MM.1S (cell line): ENCODE measurements around the gene XPNPEP1.

Source experiments
- EZH2 ChIP-seq: fragments of 300-600 bp; sonication (generic); optimal IDR thresholded peaks from 2 replicates; pipeline ENCODE3; 2017; ENCODE audit warnings: low read depth, mild to moderate bottlenecking, antibody characterized with exemption, low read length, mixed read lengths
- EZH2phosphoT487 ChIP-seq: fragments of 300-600 bp; sonication (generic); IDR thresholded peaks from 2 replicates; pipeline ENCODE4 v1.6.1; 2018; ENCODE audit warnings: antibody characterized with exemption, low read length
- TF ChIP-seq, protein P1 (sequence below): fragments of 300-600 bp; sonication (generic); IDR thresholded peaks from 2 replicates; pipeline ENCODE4 v1.5.1; 2016; ENCODE audit warnings: antibody characterized with exemption, low read length, mixed read lengths

DNA sequence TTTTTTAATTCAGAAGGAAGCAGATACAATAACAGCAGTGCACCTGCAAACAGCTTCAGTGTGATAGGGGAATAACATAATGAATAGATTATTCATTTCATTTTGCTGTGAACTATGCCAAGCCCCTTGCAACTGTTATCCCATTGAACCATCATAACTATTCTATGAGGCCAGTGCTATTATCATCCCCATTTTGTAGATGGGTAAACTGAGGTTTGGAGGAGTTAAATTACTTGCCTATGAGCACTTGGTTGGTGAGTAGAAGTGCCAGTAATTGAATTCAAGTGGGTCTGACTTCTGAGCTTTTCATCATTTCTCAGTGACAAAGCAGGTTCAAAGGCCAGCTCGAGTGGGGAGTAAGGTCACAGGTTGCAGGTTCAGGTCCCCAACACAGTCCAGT is 16.8 kb upstream of the XPNPEP1 start:
- TF ChIP-seq, protein P1, sequence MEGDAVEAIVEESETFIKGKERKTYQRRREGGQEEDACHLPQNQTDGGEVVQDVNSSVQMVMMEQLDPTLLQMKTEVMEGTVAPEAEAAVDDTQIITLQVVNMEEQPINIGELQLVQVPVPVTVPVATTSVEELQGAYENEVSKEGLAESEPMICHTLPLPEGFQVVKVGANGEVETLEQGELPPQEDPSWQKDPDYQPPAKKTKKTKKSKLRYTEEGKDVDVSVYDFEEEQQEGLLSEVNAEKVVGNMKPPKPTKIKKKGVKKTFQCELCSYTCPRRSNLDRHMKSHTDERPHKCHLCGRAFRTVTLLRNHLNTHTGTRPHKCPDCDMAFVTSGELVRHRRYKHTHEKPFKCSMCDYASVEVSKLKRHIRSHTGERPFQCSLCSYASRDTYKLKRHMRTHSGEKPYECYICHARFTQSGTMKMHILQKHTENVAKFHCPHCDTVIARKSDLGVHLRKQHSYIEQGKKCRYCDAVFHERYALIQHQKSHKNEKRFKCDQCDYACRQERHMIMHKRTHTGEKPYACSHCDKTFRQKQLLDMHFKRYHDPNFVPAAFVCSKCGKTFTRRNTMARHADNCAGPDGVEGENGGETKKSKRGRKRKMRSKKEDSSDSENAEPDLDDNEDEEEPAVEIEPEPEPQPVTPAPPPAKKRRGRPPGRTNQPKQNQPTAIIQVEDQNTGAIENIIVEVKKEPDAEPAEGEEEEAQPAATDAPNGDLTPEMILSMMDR = no peak
- TF ChIP-seq EZH2phosphoT487 = no peak
- no peak for TF ChIP-seq EZH2
